Cardiac fibroblast (primary cell): ENCODE measurements around the gene NDC1.
A peak's percentile ranks its signal among the peaks of the same experiment; 100 is the strongest.

Source experiments
- DNase-seq, 2 donors: peaks; one replicate each; pipeline versions ENCODE4 v3.0.0 to v3.0.0-alpha.2; 2010; ENCODE audit warnings: low read depth in 2 of 2
- H3K4me3 ChIP-seq, 2 donors: replicated peaks in 1 of 2; 1 replicate in 1 of 2; 2 replicates in 1 of 2; pipeline ENCODE4 v1.5.1; 2011; ENCODE audit warnings: low read depth in 2 of 2, low read length in 2 of 2, mild to moderate bottlenecking in 2 of 2, moderate library complexity in 1 of 2
- CTCF ChIP-seq: IDR thresholded peaks from one replicate; pipeline ENCODE4 v1.5.1; 2011; ENCODE audit warnings: low read depth, mild to moderate bottlenecking, low read length, inconsistent platforms

Gene NDC1

GRCh38 chr1:53716150-53716549 is 121.9 kb downstream of the NDC1 start:
- no peak overlapping the region for H3K4me3 ChIP-seq
- no peak for DNase-seq
- no peak for TF ChIP-seq CTCF

- TF ChIP-seq CTCF = peak; percentile 82
- peak; percentile 39 to 56 for DNase-seq
- H3K4me3 ChIP-seq = no peak overlapping the region
Measured at GRCh38 chr1:53715478-53715877, 122.6 kb downstream of the NDC1 start.
